HG02938 (cell line): ENCODE measurements around the gene LIX1.
"Not testable (repeated sequence)": the region's sequence is repeated elsewhere in the genome, so short reads cannot be mapped to it uniquely, and the experiment has no call there.

ENCODE experiments used
- ATAC-seq: cut with Tn5 transposase; IDR thresholded peaks from one replicate; pipeline ENCODE4 v1.9.1; 2021; ENCODE audit warnings: mild to moderate bottlenecking, moderate library complexity; ENCODE audit not compliant: unreplicated experiment

LIX1 gene

DNA sequence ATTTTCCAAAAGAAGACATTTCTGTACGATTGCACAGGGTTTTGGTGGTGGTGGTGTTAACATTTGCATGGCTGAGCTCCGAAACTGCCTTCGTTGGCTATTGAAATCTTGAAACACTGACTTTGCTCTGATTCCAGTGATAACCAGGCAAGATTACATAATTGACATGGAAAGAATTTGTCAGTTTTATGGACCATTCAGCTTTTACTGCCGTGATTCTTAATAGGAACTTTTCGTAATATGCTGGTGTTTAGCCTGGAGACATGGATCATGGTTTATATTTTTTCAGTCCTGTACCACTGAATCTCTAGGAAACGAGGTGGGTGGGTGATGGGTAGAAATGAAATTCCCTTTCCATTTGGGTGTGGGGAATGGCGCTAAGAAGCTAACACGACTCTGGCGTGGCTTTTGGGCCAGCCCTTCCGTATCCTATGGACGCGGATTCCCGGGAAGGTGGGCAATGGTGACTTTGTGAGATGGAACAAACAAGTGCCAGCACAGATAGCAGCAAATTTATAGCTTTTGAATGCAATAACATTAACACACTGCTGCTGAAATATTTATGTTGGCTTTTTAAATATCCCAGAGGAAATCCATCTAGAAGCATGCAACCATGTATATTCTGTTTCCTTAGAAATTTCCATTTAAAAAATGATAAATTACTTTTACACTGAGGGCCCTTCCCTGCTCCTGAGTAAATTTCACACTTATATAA, 36.8 kb downstream of the LIX1 start:
- ATAC-seq = no peak

DNA sequence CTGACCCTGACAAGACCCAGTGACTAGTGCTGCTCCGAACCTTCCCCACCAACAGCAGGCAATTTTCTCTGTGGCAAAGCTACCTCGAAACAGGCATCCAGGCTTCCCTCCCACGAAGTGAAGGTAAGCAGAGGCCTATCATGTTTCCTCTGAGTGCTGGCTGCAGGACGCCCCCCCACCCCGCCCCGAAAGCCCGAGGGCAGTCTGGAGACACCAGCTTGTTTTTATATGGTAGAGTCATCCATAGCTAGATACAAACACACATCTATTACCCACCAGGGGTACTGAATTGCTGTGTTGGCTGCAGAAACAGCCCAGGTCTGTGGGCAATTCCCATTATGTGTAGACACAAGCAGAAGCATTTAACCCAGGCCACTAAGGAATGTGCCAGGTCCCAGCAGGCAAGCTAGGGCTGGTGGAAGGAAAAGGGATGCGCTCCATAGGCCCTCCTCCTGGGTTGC, 40.4 kb downstream of the LIX1 start:
- no peak for ATAC-seq

DNA sequence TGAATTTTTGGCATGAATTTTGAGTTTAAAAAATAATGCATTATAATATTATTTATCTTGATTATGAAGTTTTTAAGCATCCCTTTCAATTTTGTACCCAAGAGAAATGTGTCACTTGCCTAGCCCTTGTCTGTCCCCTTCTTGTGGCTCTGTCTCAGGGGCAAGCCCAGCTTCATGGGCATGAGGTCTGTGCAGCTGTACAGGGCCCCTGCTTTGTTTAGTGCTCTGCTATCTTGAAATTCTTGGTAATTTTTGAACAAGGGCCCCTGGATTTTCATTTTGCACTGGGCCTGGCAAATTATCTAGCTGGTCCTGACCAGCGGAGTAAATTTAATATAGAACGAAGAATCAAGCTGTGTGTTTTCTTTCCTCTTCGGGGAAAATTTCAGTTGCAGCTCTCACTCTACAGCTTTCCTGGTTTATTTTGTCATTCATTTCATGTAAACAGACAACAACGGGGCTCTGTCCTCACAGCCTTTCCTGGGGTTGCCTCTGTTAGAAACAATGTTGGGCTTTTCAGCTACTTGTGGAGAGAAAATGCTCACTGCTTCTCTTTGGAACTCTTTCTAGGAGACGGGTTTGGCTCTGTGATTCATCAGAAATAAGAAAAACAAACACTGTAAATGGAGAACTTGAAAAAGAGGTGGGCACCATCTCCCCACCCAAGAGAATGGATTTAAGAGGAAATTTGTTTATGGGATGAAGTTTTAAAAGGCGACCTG, 41.1 kb downstream of the LIX1 start:
- ATAC-seq = no peak

DNA sequence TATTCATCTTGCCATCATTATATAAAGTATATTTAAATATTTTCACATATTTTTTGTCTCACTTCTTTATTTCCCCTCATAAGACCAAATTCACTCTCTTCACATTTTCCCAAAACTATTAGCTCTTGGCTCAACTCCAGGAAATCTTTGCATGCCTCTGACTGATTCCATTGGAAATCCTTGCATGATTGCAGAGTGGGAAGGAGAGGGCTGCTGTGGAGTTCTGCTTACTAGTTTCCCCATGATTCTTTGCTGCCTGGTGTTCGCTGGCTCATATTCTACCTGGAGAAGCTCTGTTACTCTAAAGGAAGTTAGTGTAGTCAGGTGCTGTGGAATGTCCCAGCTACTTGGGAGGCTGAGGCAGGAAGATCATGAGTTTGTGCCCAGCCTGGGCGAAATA, 41.9 kb downstream of the LIX1 start:
- no peak for ATAC-seq

DNA sequence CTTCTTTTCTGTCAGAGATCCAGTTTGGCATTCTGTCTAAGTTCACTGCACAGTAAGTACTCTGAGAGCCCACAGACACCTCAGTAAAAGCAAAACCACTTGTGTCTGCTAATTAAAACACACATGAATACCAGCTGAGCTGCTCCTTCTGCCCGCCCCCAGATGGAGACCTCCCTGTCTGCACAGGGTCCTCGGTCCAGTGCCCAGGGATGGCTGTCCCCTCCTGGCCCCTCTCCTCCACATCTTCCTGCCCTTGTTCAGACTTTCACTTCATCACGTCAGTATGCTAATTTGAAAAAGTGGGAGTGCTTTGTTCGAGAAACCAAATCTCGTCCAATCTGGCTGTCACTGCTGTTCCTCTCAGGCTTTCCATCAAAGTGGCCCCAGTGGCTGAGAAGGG, 43.5 kb downstream of the LIX1 start:
- no peak for ATAC-seq

DNA sequence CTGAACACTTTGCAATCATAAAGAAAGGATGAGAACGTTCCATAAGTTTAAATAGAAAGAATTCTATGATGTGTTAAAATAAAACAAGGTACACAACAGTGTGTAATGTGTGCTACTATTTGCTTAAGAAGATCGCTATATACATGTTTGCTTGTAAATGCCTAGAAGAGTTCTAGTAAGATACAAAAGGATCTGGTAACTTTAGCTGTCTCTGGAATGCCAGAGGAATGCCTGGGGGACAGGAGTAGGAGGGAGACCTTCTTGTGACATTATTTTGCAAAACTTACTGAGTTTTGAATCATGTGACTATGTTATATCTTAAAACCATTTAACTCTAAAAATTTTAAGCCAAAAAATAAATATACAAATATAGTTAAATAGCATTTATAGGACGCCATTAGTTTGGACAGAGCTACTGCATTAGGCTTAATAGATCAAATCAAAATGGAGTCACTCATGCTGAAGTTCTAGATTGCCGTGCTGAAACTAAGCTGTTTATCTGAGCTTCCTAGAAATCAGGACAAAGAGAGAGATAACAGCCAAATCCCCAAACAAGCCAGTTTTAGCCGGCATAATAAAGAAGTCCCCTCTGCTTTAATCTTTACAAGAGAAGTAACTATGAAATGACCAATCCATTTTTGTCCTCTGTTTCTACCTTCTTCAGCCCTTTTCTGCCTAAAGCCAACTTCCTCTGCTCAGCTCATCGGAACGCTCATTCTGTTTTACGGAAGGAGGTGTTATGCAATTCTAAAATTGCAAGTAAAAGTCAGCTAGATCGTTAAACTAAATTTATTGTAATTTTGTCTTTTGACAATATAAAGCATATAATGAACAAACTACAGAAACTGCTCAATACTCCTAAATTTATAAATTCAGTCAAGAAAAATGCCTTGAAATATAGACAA, 44.8 kb downstream of the LIX1 start:
- ATAC-seq = no peak

DNA sequence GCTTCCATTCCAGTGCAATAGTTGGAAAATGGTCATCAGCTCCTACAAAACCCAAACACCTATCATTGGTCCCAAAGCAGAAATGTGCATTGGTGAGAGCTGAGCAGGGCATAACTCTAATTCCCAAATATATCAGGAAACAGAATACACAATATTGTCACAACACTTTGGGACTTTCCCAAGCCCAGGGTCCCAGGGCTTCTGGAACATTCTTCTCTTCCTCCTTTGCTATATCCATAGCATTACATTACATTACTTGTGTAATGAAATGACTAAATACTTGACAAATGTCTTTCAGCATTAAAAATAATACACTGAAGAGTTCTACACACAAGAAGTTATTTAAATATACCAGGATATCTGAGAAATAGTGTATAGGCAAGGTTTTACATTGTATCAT, 45.6 kb downstream of the LIX1 start:
- no peak for ATAC-seq

DNA sequence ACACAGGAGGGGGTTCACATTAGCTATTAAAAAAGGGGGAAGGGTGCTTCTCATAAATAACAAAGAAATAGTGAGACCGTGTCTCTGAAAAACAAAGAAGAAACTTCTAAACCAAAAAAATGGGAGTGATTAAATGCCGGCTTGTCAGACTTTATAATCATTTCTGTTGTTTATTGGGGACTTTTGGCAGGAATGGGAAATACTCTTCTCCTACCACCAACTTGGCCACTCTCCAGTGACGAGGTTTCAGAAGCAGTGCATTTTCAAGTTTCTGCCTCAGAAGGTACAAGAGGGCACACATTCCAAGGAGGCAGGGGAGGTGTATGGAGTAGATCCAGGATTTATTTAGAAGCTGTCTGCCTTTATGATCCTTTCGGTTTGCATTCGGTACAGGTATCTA, 46.2 kb downstream of the LIX1 start:
- ATAC-seq = no peak

DNA sequence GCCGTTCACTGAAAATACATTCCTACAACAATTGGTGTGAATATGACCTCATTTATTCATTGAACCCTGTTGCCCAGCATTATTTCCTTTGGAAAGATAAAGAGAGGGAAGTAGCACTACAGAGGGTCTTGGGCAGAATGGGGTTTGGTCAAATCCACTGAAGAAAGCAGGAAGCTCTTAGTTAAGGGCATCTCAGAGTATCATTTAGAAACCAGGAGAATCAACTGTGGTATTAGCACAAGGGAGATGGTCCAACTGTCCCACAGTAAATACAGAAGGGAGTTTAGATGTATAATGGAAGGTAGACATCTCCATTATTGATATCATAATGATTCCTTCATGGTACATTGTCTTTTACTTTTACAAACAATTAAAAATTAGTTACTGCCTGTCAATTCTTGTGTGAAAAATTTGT, 47.1 kb downstream of the LIX1 start:
- ATAC-seq = peak; percentile 36

DNA sequence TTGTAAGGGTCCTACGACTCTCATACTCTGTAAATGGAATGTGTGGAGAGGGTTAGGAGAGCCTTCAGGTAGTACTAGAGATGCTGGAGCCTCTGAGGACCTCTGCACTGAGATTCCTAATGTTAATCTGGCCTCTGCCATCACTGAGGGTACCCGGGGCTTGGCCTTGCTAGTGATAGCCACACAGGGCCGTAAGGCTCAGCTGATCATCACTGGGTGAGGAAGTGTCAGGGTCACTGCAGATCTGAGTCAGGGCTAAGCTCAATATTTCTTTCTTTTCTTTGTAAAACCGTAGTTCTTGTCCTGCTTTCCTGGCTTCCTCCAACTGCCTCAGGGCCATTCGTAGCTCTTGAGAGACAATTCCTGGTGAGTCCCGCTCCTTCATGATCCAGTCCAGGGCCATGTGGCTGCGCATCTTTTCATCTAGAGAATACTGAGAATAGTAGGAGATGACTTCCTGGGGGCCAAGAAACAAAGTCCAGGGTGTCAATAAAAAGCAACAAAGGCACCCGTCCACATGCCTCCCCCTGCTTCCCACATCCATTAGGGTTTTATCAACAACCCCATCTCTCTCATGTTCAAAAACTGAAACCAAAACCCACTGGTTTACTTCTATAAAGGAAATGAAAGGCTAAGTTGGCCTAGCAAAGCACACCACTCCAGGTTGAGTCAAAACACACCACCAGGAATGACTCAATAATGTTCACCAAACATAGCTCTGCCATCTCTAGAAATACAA, 47.7 kb downstream of the LIX1 start:
- peak; percentile 100 for ATAC-seq

DNA sequence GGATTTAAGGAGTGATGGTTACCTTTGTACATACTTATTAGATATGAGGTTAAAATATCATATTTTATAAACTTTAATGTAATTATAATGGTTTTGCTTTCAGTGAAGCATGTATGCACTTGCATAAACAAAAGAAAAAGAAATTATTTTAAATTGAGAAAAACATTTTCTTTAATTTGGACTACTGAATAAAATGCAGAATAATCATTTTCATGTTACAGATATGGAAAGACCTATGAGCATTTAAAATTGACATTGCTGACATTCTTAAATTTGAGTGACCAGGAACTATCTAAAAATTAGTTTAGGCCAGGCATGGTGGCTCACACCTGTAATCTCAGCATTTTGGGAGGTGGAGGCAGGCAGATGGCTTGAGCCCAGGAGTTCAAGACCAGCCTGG, 49.2 kb downstream of the LIX1 start:
- no peak for ATAC-seq

DNA sequence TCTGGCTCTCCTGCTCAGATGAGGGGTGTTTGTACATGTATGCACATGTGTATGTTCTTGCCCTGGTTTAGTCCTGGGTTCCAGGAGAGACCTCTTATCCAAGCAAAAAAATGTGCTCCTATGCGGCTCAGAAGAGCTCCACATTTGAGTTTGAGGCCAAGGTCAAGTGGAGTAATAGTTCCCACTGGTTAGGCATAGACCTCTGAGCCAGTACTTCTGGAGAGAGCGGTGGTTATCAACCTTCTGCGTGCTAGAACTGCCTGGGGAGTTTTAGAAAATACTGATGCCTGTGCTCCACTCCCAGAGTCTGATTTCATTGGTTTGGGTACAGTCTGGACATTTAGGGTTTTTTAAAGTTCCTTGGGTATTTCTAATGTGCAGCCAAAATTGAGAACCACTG, 51.5 kb downstream of the LIX1 start:
- ATAC-seq = no peak

DNA sequence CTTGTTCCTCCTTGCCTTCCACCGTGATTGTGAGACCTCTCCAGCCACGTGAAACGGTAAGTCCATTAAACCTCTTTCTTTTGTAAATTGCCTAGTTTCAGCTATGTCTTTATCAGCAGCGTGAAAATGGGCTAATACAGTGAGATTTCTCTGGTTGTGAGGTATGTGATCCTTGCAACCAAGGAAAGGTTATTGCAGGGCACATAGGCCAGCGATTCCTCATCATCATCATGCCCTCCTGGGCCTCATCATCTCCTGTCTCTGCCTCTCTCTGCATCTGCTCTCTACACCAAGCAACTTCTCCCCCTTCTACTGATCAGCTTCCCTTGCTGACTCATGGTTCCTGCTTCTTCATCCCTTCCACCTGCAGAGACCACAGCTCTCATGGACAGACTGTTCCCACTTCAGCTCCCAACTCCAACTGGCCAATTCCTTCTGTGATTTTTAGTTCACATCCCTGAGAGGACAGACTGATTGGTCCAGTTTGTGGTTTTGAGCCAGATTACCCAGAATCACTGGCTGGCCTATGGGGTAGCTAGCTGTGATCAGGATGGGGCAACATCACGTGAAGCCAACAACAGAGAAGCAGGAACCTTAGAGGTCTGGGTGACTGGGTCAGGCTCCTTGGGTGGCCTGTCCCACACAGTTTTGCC, 53.1 kb downstream of the LIX1 start:
- no peak for ATAC-seq

DNA sequence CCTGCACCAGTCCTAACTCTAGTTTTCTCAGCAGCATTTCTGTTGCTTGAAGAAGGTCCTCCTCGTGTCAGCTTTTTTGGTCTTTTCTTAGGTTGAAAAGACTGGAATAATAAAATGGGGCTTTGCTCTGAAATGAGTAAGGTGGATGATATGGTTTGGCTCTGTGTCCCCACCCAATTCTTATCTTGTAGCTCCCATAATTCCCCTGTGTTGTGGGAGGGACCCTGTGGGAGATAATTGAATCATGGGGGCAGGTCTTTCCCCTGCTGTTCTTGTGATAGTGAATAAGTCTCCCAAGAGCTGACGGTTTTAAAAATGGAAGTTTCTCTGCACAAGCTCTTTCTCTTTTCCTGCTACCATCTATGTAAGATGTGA, 53.6 kb downstream of the LIX1 start:
- no peak for ATAC-seq

DNA sequence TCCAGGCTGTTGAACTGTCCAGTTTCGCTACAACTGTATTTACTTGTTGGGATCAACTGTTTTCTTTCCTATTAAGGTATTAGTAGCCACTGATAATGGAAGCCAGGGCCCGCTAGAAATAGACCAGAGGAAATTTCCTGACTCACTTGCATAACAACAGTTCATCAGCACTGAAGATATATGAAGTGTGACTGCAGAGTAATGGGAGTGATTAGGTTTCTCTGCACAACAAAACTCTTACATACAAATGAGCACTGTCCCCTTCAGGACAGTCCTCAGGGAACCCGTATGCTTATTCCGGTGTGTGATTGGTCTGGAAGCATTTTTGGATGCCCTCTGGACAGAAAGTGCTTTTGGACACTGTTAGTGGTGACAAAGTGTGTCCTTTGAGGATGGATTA, 55.3 kb downstream of the LIX1 start:
- ATAC-seq = no peak

DNA sequence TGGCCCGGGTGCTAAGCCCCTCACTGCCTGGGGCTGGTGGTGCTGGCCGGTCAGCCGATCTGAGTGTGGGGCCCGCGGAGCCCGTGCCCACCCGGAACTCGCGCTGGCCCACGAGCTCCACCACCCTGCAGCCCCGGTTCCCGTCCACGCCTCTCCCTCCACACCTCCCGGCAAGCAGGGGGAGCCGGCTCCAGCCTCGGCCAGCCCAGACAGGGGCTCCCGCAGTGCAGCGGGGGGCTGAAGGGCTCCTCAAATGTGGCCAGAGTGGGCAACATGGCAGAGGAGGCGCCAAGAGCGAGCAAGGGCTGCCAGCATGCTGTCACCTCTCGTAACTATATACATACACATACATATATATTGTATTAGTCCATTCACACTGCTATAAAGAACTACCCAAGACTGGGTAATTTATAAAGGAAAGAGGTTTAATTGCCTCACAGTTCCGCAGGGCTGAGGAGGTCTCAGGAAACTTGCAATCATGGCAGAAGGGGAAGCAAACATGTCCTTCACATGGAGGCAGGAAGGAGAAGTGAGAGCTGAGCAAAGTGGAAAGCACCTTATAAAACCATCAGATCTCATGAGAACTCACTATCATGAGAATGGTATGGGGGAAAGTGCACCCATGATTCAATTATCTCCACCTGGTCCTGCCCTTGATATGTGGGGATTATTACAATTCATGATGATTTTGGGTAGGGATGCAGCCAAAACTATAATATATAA, 56.8 kb downstream of the LIX1 start:
- ATAC-seq = no peak

DNA sequence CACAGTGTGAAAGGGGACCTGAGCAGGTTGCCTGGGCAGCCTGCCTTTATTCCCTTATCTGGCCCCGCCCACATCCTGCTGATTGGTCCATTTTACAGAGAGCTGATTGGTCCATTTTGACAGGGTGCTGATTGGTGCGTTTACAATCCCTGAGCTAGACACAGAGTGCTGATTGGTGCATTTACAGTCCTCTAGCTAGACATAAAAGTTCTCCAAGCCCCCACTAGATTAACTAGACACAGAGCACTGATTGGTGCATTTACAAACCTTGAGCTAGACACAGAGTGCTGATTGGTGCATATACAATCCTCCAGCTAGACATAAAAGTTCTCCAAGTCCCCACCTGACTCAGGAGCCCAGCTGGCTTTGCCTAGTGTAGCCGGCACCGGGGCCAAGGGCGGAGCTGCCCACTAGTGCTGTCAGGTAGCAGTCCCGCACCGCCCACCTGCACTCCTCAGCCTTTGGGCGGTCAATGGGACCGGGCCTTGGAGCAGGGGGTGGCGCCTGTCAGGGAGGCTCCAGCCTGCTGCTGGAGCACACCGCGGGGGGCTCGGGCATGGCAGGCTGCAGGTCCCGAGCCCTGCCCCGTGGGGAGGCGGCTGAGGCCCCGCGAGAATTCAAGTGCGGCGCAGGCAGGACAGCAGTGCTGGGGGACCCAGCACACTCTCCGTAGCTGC, 57.5 kb downstream of the LIX1 start:
- ATAC-seq = not testable (repeated sequence)

DNA sequence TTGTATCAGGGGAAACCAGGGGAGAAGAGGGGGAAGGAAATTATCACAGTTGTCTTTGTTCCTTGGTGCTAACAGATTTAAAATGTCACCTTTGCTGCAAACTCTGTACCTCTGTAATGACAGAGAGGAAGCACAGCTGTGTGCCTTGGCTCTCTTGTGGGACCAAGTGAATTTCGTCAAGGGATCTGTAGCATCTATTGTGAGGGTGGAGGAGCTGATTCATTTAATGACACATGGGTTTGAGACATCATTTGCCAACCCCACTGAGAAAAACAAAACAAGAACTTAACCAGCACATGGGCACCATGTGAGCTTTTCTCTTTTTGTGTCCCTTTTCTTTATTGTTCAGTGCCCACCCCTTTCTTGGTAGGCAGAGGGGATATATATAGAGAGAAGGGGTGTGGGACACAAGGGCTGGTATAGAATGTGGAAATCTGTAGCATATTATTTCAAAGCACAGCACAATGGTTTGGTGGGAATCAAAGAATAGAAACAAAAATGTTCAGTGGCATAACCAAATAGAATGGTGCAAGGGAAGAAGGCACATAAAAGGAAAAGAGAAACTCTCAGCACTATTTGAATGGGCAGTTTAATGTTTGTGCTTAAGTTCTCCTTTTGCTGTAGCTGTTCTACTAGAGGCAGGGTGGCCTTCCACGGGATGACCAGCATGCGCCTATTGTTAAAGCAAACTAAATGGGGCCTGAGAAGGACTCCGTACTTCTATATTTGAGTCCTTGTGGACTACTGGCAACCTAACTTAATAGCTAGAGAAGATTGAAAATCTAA, 63.3 kb downstream of the LIX1 start:
- ATAC-seq = no peak
